ENCODE results near the gene JMJD7. TPM values are rescaled to one million over a fixed set of nuclear protein-coding genes. Genes with fewer than 3 reads are reported as not detected.

Gene JMJD7
- total RNA-seq, 1 experiment from 2014 or later = 11.7 TPM

DNA sequence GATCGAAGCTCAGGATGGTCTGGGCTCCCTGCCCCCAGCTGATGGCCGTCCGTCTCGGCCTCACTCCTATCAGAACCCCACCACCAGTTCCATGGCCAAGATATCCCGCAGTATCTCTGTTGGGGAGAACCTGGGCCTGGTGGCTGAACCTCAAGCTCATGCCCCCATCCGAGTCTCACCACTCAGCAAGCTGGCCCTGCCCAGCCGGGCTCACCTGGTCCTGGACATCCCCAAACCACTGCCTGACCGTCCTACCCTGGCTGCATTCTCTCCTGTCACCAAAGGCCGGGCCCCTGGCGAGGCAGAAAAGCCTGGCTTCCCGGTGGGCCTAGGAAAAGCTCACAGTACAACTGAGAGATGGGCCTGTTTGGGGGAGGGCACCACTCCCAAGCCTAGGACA lies 4.4 kb upstream of the JMJD7 start:
- H3K9me3 ChIP-seq (ENCODE audit: insufficient read depth, low read depth) = no peaks in the 10 kb centered on the region
- H3F3A ChIP-seq (ENCODE audit: insufficient read depth, low read depth) = no peaks in the 10 kb centered on the region
- H3K4me1 ChIP-seq (replicated peaks; ENCODE audit: insufficient read depth) = 0 out of 2 replicates have a peak, but pooled peaks cover under 1% of the 10 kb centered on the region
- no peak overlapping the region for H3K4me3 ChIP-seq
- H4K20me1 ChIP-seq (ENCODE audit: insufficient read depth) = no peaks in the 10 kb centered on the region
- H3K4me2 ChIP-seq = no peak overlapping the region
- H3K9me2 ChIP-seq (ENCODE audit: insufficient read depth) = no peaks in the 10 kb centered on the region
- no TSS peak for BruUV-seq (replicated peaks)
- TF ChIP-seq EZH2 (IDR thresholded peaks at IDR 0.05; ENCODE audit: low read depth) = no peak
- TF ChIP-seq, protein P1, sequence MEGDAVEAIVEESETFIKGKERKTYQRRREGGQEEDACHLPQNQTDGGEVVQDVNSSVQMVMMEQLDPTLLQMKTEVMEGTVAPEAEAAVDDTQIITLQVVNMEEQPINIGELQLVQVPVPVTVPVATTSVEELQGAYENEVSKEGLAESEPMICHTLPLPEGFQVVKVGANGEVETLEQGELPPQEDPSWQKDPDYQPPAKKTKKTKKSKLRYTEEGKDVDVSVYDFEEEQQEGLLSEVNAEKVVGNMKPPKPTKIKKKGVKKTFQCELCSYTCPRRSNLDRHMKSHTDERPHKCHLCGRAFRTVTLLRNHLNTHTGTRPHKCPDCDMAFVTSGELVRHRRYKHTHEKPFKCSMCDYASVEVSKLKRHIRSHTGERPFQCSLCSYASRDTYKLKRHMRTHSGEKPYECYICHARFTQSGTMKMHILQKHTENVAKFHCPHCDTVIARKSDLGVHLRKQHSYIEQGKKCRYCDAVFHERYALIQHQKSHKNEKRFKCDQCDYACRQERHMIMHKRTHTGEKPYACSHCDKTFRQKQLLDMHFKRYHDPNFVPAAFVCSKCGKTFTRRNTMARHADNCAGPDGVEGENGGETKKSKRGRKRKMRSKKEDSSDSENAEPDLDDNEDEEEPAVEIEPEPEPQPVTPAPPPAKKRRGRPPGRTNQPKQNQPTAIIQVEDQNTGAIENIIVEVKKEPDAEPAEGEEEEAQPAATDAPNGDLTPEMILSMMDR (conservative IDR thresholded peaks at IDR 0.05) = no peak
- DNase-seq = no peak
- no peak overlapping the region for H2AFZ ChIP-seq
- no peaks in the 10 kb centered on the region for H3K27me3 ChIP-seq (ENCODE audit: insufficient read depth, low read depth)
- no peaks in the 10 kb centered on the region for H3K79me2 ChIP-seq (ENCODE audit: low read depth)
- ChIA-PET POLR2A (ENCODE audit: unreplicated experiment) (no interaction called here), CTCF (no interaction called here)
- H3K36me3 ChIP-seq (ENCODE audit: low read depth) = no peaks in the 10 kb centered on the region
- no peak overlapping the region for H3K27ac ChIP-seq
- intact Hi-C loops (cut with micrococcal nuclease; ENCODE audit: unreplicated experiment) = no loop called here

DNA sequence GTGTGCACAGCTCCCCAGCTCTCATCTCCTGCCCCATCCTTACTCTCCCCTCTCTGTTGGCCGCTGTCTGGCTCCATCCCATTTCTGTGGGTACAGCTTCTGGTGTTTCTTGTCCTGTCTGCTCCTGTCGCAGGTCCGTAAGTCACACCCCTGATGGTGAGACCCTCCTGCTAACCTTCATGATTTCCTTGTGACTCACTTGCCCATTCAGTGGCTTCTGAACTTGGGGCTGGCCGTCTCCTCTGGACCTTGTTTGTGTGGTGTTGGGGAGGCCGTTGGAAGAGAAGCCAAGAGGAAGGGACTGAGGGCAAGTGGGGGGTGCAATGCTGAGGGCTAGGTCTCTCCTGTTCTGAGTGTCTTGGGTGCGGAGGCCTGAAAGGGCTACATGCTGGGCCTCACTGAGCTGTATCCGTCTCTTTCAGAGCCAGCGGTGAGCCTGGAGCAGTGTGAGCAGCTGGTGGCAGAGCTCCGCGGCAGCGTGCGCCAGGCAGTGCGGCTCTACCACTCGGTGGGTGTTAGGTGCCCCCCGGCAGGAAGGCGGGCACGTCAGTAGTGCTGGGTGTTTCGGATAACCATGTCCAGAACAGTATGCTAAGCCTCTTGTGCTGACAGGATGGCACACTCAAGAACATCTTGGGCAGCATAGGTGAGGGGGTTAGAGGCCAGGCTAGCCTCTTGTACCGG lies 3.7 kb upstream of the JMJD7 start:
- Histone ChIP-seq H3K27me3 (ENCODE audit: insufficient read depth, low read depth) (no peaks in the 10 kb centered on the region), H3K79me2 (ENCODE audit: low read depth) (no peaks in the 10 kb centered on the region), H3K4me1 (replicated peaks; ENCODE audit: insufficient read depth) (0 out of 2 replicates have a peak, but pooled peaks cover 6% of the 10 kb centered on the region), H3K9me2 (ENCODE audit: insufficient read depth) (no peaks in the 10 kb centered on the region), H4K20me1 (ENCODE audit: insufficient read depth) (no peaks in the 10 kb centered on the region), H3K9me3 (ENCODE audit: insufficient read depth, low read depth) (no peaks in the 10 kb centered on the region), H2AFZ (no peak overlapping the region), H3K27ac (no peak overlapping the region), H3K4me3 (no peak overlapping the region), H3K4me2 (no peak overlapping the region), H3F3A (ENCODE audit: insufficient read depth, low read depth) (no peaks in the 10 kb centered on the region), H3K36me3 (ENCODE audit: low read depth) (no peaks in the 10 kb centered on the region)
- intact Hi-C loops (cut with micrococcal nuclease; ENCODE audit: unreplicated experiment) = no loop called here
- ChIA-PET CTCF (no interaction called here), POLR2A (ENCODE audit: unreplicated experiment) (interaction anchor here (0.9 kb wide), 1 partner anchor 188 kb away, joined by 8 read pairs; no protein-coding TSS in a partner anchor)
- no peak for DNase-seq
- BruUV-seq (replicated peaks) = no TSS peak
- TF ChIP-seq EZH2 (IDR thresholded peaks at IDR 0.05; ENCODE audit: low read depth) = no peak
- TF ChIP-seq, protein P1 (conservative IDR thresholded peaks at IDR 0.05) = no peak

DNA sequence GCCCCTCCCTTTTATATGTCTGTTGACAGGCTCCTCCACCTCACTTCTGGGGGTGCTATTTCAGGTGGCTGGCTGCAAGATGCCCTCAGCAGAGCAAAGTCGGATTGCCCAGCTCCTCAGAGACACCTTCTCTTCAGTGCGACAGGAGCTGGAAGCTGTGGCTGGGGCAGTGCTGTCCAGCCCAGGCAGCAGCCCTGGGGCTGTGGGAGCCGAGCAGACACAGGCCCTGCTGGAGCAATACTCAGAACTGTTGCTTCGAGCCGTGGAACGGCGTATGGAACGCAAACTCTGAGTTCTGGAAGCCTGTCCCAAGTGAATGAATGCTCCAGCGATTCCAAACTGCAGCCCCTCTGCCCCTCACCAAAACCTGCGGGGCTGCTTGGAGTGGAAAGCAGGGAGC lies 2.7 kb upstream of the JMJD7 start:
- no peaks in the 10 kb centered on the region for H3K79me2 ChIP-seq (ENCODE audit: low read depth)
- H4K20me1 ChIP-seq (ENCODE audit: insufficient read depth) = no peaks in the 10 kb centered on the region
- no peak for TF ChIP-seq EZH2 (IDR thresholded peaks at IDR 0.05; ENCODE audit: low read depth)
- TF ChIP-seq, protein P1 (conservative IDR thresholded peaks at IDR 0.05) = no peak
- no TSS peak for BruUV-seq (replicated peaks)
- H3K27ac ChIP-seq = no peak overlapping the region
- H3K4me2 ChIP-seq = no peak overlapping the region
- no peak for DNase-seq
- 0 out of 2 replicates have a peak, but pooled peaks cover 6% of the 10 kb centered on the region for H3K4me1 ChIP-seq (replicated peaks; ENCODE audit: insufficient read depth)
- H3K36me3 ChIP-seq (ENCODE audit: low read depth) = no peaks in the 10 kb centered on the region
- no peaks in the 10 kb centered on the region for H3K27me3 ChIP-seq (ENCODE audit: insufficient read depth, low read depth)
- H3K9me3 ChIP-seq (ENCODE audit: insufficient read depth, low read depth) = no peaks in the 10 kb centered on the region
- H3F3A ChIP-seq (ENCODE audit: insufficient read depth, low read depth) = no peaks in the 10 kb centered on the region
- no peak overlapping the region for H3K4me3 ChIP-seq
- H3K9me2 ChIP-seq (ENCODE audit: insufficient read depth) = no peaks in the 10 kb centered on the region
- ChIA-PET CTCF (no interaction called here), POLR2A (ENCODE audit: unreplicated experiment) (interaction anchor here (0.6 to 0.9 kb wide), 2 partner anchors 189 to 1066 kb away, joined by 8 read pairs; no protein-coding TSS in a partner anchor)
- H2AFZ ChIP-seq = no peak overlapping the region
- intact Hi-C loops (cut with micrococcal nuclease; ENCODE audit: unreplicated experiment) = no loop called here
